Fibroblast of pulmonary artery (primary cell): ENCODE measurements around the gene MAMLD1.
A peak's percentile ranks its signal among the peaks of the same experiment; 100 is the strongest.

Source experiments
- DNase-seq: peaks from one replicate; pipeline ENCODE4 v3.0.0-alpha.2; 2010; ENCODE audit warnings: low read depth
- H3K4me3 ChIP-seq: replicated peaks from 2 replicates; pipeline ENCODE4 v1.5.1; 2011; ENCODE audit warnings: low read depth, mild to moderate bottlenecking, control low read depth, low read length, moderate library complexity
- CTCF ChIP-seq: IDR thresholded peaks from 2 replicates; pipeline ENCODE4 v1.5.1; 2011; ENCODE audit warnings: mild to moderate bottlenecking, control low read depth, low read length, inconsistent platforms; ENCODE audit errors: missing control alignments

MAMLD1 gene

GRCh38 chrX:150363561-150364346 is 637 bp downstream of the MAMLD1 start:
- peak; percentile 11 for TF ChIP-seq CTCF
- peak overlapping the region; percentile 60 for H3K4me3 ChIP-seq
- DNase-seq = peak; percentile 45

DNA sequence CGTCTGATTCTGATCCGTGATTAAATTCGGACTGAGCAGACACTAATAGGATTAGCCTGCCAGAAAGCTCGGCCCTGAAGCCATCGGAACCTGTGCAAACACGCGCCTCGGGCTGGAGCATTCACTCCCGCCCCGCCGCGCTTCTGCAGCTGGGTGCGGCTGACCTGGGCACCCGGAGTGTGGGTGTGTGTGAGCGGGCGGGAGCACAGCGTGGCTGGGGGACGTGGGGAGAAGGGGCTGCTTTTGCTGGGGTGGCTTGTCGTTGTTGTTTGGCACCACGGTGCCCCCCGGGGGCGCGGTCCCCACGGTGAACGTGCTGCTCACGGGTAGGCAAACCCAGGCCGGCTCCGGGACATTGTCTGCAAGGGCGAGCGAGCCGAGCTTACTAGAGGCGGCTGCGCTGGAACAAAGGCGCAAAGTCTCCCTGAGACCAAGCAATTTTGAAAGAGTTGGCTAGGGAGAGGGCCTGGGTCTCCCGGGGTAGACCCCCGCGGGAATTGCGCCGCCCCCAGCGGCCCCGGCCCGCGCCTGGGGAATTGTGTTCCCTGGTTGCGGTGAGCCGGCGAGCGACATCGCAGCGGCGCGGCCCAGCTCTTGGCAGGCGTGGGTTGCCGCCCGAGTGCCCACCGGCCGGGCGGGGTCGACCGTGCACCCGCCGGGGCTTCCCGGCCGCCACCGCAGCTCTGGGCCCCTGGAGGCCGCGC is 1.4 kb downstream of the MAMLD1 start:
- DNase-seq = no peak
- peak overlapping the region; percentile 60 for H3K4me3 ChIP-seq
- TF ChIP-seq CTCF = no peak

GRCh38 chrX:150365051-150365989 is 2.2 kb downstream of the MAMLD1 start:
- H3K4me3 ChIP-seq = peak overlapping the region; percentile 60
- DNase-seq = peak; percentile 61
- TF ChIP-seq CTCF = peak; percentile 15

DNA sequence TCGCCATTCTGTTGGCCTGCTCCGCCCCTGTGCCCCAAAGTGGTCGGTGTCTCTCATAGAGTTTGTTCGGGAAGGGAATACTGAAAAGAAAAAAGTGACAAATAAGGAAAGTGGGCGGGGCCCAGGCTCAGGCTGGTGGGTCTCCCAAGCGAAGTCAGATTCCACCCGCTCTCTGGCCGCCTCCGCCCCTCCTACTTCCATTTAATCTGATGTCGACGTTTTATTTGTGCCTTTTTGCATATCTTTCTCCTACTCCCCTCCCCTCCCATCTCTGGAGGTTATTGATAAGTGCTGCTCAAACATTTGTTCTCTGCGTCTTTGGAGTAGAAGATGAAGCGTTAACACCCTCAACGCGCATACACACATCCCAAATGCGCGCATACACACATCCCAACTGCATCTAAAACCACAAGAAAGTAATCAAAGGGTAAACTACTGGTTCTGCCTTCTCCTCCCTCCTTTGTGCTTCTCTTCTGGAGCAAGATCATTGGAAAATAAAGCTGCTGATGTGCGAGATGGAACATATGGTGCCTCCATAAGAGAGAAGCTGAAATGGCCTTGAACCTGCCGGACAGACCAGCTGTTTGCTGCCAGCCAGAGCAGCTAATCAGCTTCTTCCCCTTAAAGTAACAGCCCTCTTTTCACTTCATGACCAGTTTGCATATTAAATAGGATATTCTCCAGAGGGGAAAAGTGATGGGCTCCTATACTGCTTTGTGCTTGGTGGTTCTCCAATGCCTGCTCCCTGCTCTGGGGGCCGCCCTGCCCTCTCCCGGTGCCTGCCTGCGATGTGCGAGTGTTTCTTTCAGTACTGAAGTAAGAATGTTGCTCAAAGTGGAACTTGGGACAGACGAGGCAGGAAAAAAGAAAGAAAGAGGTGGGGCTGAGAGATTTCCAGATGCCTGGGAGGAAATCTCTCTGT is 3.1 kb downstream of the MAMLD1 start:
- peak; percentile 51 for DNase-seq
- TF ChIP-seq CTCF = peak; percentile 30
- H3K4me3 ChIP-seq = peak overlapping the region; percentile 60

DNA sequence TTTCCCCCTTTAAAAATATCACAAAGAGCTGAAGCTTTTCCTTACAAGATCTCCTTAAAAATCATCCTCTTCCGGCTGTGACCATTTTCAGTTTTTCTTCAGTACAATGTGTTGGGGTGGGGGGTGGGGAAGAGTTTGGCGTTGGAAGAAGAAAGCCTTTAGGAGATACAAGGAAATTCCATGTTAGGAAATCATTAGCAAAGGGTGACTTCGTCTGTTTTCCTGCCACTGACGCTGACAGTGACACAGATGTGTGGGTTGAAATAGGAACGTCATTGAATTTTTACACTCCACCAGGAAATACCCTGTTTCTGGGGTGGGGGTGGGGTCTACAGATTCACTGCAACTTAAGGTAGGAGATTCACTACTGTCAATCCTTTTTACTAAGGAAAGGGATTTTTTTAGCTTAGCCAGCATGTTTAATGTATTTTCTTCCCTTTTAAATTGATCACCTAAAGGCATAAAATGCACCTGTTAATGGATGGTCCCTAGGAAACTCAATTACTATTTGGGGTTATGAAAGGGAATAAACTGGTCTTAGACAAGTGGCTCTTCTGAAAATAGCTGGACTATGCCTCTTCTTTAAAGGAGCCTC is 3.9 kb downstream of the MAMLD1 start:
- TF ChIP-seq CTCF = no peak
- H3K4me3 ChIP-seq = peak overlapping the region; percentile 60
- DNase-seq = peak; percentile 70
